HFF-Myc (cell line): ENCODE measurements around the gene ACAP2.

Experiments used
- DNase-seq: peaks from one replicate; pipeline ENCODE4 v3.0.0-alpha.2; 2011; ENCODE audit warnings: low read depth; ENCODE audit errors: extremely low read depth
- H3K4me3 ChIP-seq: replicated peaks from 2 replicates; pipeline ENCODE4 v1.5.1; 2011; ENCODE audit warnings: low read depth, mild to moderate bottlenecking, control low read depth, low read length
- TF ChIP-seq, protein P1 (sequence below): IDR thresholded peaks from 2 replicates; pipeline ENCODE4 v1.5.1; 2012; ENCODE audit warnings: mild to moderate bottlenecking, low read depth, low read length, control low read depth; ENCODE audit errors: missing control alignments

The ACAP2 gene

GRCh38 chr3:195265363-195265976 lies 177.3 kb downstream of the ACAP2 start:
- no peak for DNase-seq
- TF ChIP-seq, protein P1, sequence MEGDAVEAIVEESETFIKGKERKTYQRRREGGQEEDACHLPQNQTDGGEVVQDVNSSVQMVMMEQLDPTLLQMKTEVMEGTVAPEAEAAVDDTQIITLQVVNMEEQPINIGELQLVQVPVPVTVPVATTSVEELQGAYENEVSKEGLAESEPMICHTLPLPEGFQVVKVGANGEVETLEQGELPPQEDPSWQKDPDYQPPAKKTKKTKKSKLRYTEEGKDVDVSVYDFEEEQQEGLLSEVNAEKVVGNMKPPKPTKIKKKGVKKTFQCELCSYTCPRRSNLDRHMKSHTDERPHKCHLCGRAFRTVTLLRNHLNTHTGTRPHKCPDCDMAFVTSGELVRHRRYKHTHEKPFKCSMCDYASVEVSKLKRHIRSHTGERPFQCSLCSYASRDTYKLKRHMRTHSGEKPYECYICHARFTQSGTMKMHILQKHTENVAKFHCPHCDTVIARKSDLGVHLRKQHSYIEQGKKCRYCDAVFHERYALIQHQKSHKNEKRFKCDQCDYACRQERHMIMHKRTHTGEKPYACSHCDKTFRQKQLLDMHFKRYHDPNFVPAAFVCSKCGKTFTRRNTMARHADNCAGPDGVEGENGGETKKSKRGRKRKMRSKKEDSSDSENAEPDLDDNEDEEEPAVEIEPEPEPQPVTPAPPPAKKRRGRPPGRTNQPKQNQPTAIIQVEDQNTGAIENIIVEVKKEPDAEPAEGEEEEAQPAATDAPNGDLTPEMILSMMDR, result no peak

GRCh38 chr3:195263925-195264600 lies 178.8 kb downstream of the ACAP2 start:
- H3K4me3 ChIP-seq, result no peak overlapping the region
- TF ChIP-seq, protein P1, result no peak
- DNase-seq, result no peak

More at GRCh38 chr3:195265363-195265976, 177.3 kb downstream of the ACAP2 start:
- no peak overlapping the region for H3K4me3 ChIP-seq

GRCh38 chr3:195263193-195263924 lies 179.5 kb downstream of the ACAP2 start:
- no peak for DNase-seq
- H3K4me3 ChIP-seq, result no peak overlapping the region
- TF ChIP-seq, protein P1, result no peak

DNA sequence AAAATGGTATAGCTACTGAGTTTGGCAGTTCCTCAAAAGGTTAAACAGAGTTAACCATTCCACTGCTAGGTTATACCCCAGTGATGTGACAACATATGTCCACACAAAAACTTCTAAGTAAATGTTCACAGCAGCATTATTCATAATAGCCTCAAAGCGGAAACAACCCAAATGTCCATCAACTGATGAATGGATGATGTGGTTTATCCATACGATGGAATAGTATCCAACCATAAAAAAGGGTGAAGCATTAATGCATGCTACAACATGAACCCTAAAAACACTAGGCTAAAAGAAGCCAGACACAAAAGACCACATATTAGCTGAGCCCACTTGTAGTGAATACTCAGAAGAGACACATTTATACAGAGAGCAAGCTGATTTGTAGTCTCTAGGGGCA lies 180.9 kb downstream of the ACAP2 start:
- H3K4me3 ChIP-seq, result no peak overlapping the region
- TF ChIP-seq, protein P1, result no peak
- DNase-seq, result no peak

GRCh38 chr3:195260280-195260905 lies 182.4 kb downstream of the ACAP2 start:
- no peak for DNase-seq
- TF ChIP-seq, protein P1, result peak; percentile 1
- H3K4me3 ChIP-seq, result peak overlapping the region; percentile 56

DNA sequence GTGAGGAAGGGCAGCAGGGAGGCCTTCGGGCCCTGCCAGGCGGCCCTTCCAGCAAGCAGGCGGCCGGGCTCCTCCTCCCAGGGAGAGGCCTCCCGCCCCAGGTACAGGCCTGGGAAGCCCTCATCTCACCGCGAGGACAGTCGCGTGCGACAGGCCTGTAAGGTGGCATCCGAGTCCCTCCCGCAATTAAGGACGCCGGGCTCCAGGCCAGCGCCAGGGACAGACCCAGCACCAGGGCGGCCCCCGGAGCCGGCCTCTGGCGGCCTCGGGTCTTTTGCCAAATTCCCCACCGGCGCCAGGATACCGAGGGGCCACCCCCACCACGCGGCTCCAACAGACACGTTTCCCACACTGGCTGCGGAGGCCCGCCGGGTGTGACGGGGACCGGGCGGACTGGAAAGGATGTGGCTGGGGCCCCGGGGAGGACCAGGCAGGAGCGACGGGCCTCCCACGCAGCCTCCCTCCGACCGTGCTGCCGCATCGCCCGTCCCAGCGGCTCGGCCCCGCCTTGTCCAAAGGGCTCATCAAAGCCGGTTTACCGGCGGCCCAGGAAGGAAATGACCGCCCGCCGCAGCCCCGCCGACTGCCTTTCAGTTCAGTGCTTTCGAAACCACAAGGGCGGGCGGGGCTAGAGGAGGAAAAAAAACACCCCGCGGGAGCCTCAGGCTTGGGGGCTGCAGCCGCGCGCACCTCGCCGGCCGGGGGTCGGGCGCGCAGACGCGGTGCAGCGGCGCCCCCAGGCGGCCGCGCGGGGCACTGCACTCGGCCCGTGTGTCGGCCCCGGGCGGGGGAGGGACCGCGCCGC lies 183.1 kb downstream of the ACAP2 start:
- TF ChIP-seq, protein P1, result peak; percentile 18
- DNase-seq, result peak; percentile 56

More for the DNA sequence above, 183.1 kb downstream of the ACAP2 start:
- peak overlapping the region; percentile 56 for H3K4me3 ChIP-seq
